OCI-LY3 (cell line): ENCODE results near the gene CNPY1.

Experiments
- CTCF ChIP-seq: fragments of 200-600, 300-600 bp; sonication (generic); IDR thresholded peaks from 2 replicates; pipeline ENCODE4 v1.5.1; 2014; ENCODE audit warnings: antibody characterized with exemption, low read length, low read depth
- EZH2phosphoT487 ChIP-seq: fragments of 200-600 bp; shearing (Covaris generic); IDR thresholded peaks from 2 replicates; pipeline ENCODE4 v1.6.1; 2018; ENCODE audit warnings: antibody characterized with exemption, mixed run types, low read depth

- TF ChIP-seq CTCF (no peak), EZH2phosphoT487 (no peak)
Observed at GRCh38 chr7:155483245-155483644, 63.1 kb downstream of the CNPY1 start.
